Cardiac fibroblast (primary cell): ENCODE data around the gene UGT1A4.

Experiments
- DNase-seq, 2 donors: peaks; one replicate each; pipeline versions ENCODE4 v3.0.0 to v3.0.0-alpha.2; 2010; ENCODE audit warnings: low read depth in 2 of 2
- H3K4me3 ChIP-seq, 2 donors: replicated peaks in 1 of 2; 1 replicate in 1 of 2; 2 replicates in 1 of 2; pipeline ENCODE4 v1.5.1; 2011; ENCODE audit warnings: low read depth in 2 of 2, low read length in 2 of 2, mild to moderate bottlenecking in 2 of 2, moderate library complexity in 1 of 2
- CTCF ChIP-seq: IDR thresholded peaks from one replicate; pipeline ENCODE4 v1.5.1; 2011; ENCODE audit warnings: low read depth, mild to moderate bottlenecking, low read length, inconsistent platforms

Gene UGT1A4

GRCh38 chr2:233807215-233807865 lies 88.8 kb downstream of the UGT1A4 start:
- DNase-seq = no peak
- no peak overlapping the region for H3K4me3 ChIP-seq
- TF ChIP-seq CTCF = no peak

- no peak overlapping the region for H3K4me3 ChIP-seq
- TF ChIP-seq CTCF = no peak
- no peak for DNase-seq
Observed at GRCh38 chr2:233807966-233808935, 89.7 kb downstream of the UGT1A4 start.

- no peak for TF ChIP-seq CTCF
- DNase-seq = no peak
- no peak overlapping the region for H3K4me3 ChIP-seq
Observed at GRCh38 chr2:233810385-233810784, 91.8 kb downstream of the UGT1A4 start.

- TF ChIP-seq CTCF = no peak
- DNase-seq = no peak
- no peak overlapping the region for H3K4me3 ChIP-seq
Observed at GRCh38 chr2:233811087-233811486, 92.6 kb downstream of the UGT1A4 start.

- no peak overlapping the region for H3K4me3 ChIP-seq
- no peak for DNase-seq
- no peak for TF ChIP-seq CTCF
Observed at GRCh38 chr2:233811732-233812131, 93.2 kb downstream of the UGT1A4 start.

- DNase-seq = no peak
- no peak for TF ChIP-seq CTCF
Observed at GRCh38 chr2:233813236-233814055, 94.9 kb downstream of the UGT1A4 start.

More at GRCh38 chr2:233813236-233814055, 94.9 kb downstream of the UGT1A4 start:
- H3K4me3 ChIP-seq = no peak overlapping the region
